Ovary (tissue), 3 donors: Measurements from ENCODE around the gene FAM53A.

Experiments
- EP300 ChIP-seq: sonication (generic); formaldehyde crosslinking; IDR thresholded peaks from one replicate; pipeline ENCODE4 v1.6.1; 2017; ENCODE audit warnings: antibody characterized with exemption
- POLR2A ChIP-seq: fragments of 450-650 bp; IDR thresholded peaks from one replicate; pipeline ENCODE4 v1.6.1; 2017; ENCODE audit warnings: antibody characterized with exemption, mild to moderate bottlenecking, moderate library complexity
- TF ChIP-seq, protein P1 (sequence below), 3 donors: fragments of 450-650 bp in 2 of 3; fragments of 200-600 bp in 1 of 3; IDR thresholded peaks; one replicate each; pipeline versions ENCODE4 v1.5.1 to v1.8.0; 2016 to 2022; ENCODE audit warnings: antibody characterized with exemption in 3 of 3, mild to moderate bottlenecking in 1 of 3
- donor health status: DM: no; HTN: no; CAD: no.

DNA sequence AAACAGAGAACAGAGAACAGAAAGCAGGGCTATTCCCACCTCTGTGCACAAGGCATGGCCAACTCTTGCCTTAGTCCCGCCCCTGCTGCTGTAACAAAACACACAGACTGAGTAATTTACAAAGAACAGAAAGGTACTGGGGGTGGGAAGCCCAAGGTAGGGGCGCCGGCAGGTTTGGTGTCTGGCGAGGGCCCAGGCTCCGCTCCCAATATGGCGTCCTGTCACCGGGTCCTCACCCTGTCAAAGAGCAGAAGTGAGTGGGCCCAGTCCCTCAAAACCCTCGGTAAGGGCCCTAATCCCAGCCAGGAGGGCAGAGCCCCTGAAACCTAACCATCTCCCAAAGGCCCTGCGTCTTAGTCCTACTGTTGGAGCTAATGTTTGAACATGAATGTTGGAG is 71.0 kb downstream of the FAM53A start:
- TF ChIP-seq, protein P1, sequence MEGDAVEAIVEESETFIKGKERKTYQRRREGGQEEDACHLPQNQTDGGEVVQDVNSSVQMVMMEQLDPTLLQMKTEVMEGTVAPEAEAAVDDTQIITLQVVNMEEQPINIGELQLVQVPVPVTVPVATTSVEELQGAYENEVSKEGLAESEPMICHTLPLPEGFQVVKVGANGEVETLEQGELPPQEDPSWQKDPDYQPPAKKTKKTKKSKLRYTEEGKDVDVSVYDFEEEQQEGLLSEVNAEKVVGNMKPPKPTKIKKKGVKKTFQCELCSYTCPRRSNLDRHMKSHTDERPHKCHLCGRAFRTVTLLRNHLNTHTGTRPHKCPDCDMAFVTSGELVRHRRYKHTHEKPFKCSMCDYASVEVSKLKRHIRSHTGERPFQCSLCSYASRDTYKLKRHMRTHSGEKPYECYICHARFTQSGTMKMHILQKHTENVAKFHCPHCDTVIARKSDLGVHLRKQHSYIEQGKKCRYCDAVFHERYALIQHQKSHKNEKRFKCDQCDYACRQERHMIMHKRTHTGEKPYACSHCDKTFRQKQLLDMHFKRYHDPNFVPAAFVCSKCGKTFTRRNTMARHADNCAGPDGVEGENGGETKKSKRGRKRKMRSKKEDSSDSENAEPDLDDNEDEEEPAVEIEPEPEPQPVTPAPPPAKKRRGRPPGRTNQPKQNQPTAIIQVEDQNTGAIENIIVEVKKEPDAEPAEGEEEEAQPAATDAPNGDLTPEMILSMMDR (IDR thresholded peaks at IDR 0.05): no peak
- no peak for TF ChIP-seq EP300
- no peak for TF ChIP-seq POLR2A
